ENCODE data around the gene LARGE1.

The LARGE1 gene

DNA sequence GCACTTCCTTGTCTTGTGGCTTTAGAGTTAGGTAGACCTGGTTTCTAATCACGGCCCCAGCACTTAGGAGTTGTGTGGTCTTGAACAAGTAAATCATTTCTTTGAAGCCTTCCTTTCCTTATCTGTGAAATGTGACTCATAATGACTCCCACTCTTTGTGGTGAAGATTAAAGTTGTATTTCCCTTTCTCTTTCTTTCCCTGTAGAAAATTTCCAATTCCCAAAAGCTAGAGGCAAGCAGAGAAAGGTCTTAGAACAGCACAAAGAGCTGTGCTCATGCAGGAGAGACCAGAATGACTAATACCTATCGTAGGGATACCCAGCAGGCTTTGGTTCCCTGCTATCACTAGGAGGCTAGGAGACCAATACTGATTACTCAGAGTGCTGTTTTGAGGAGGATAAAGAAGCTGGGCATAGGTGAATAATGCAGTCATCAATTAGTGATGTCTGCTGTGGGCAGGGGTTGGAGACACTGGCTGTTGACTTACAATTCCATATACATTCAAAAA lies 591.4 kb downstream of the LARGE1 start:
- no peak for DNase-seq

DNA sequence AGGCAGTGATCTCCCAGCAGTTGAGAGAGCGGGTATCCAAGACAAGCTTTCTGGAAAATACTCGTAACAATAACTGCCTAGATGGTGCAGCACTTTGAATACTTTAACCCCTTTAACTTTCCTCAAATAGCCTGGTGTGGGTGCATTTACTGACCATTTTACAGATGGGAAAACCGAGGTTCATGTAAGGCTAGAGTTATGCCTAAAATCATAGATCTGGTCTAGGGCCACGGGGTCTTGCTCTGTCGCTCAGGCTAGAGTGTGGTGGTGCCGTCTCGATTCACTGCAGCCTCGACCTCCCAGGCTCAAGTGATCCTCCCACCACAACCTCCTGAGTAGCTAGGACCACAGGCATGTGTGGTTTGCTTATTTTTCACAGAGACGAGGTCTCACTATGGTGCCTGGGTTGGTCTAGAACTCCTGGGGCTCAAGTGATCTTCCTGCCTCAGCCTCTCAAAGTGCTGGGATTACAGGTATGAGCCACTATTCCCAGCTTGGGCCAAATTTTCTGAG lies 592.9 kb downstream of the LARGE1 start:
- DNase-seq = no peak

DNA sequence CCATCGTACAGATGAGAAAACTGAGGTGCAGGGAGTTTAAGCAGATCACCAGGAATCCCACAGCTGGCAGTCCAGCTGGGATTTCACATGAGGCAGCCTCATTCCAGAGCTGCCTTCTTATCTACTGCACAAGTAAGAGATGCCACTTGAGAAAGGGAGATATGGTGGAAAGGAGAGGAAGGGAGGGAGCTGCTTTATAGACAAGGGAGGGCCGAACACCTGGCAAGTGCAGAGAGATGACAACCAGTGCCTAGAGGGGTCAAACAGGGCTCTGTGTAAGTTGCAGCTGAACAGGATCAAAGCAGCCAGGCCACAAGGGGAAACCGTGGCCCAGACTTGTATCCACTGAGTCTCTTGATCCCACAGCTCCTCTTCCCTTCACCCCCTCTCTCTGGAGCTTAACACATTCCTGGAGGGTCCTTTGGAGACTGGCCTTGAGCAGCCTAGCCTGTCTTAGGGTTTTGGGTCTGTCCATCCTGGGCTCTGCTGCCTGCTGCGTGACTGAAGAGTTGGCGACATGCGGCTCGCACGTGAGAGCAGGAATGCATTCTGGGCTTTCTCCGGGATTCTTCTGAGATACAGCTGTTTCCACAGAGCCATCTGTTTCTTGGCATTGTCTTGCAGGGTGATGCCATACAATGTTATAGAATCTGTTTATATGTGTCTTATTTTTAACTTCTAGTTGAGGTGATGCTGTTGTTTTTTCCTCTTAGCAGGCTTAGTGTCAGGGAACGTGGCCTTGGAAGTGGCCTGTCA lies 593.6 kb downstream of the LARGE1 start:
- no peak for DNase-seq

DNA sequence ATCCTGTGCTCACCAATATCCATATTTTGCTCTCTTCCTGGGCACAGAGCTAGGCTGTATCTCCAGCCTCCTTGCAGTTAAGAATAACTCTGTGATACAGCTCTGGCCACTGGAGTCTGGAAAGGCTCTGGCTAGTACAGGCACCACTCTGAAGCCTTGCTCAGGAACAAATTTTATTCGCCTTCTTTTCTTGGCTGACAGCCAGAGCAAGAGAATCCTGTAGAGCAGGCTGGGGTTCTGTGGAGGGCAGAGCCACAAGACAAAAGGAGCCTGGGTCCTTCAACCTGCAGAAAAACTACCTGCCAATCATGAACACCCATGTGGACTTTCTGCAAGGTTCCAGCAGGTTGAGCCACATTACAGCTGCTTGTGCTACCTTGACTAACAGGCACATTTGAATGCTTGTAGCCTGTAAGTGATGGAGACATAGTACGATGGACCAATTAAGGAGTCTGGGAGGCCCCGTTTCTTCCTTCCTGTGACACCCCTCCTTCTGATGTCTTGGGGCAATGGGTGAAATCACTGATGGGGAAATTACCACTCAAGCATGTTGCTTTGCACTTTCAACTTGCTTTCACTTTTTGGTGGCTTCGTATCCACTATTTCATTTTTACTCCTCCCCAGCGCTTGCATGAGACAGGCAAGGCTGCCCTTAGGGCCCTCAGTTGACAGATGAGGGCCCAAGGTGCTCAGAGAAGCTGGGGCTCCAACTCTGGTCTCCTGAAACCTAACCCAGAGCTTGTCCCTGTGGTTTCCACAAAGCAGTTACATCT lies 594.9 kb downstream of the LARGE1 start:
- no peak for DNase-seq

DNA sequence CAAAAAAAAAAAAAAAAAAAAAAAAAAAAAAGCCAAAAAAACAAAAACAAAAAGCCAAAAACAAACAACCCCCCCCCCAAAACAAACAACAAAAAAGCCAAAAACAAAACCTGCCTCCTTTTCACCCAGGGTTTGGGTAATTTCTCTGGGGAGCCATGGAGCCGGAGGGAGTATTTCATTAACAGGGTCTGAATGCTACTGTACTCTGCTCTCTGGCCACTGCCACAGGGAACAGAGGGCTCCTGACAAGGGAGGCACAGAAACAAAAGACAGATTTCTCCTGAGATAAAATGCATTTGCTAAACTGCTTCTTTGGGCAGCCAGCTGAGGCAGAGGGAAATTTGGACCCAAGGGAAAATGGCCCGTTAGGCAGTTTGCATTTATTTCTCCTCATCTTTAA lies 596.0 kb downstream of the LARGE1 start:
- no peak for DNase-seq

DNA sequence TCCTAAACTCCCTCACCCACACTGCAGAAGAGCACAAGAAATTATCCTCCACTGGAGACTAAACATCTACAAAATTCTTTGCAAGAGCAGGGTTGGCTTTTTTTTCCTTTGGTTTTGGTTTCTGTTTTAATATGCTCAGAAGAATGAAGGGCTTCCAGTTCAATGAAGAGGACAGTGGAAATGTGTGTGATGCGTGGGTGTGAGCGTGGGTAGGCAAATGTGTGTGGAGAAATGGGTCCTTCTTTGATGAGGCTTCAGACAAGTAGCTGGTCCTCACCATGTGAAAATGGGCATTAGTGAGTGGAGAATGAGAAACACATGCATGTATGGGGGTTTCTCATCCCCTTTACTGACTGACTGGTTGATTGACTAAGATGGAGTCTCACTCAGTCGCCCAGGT lies 598.8 kb downstream of the LARGE1 start:
- no peak for DNase-seq

DNA sequence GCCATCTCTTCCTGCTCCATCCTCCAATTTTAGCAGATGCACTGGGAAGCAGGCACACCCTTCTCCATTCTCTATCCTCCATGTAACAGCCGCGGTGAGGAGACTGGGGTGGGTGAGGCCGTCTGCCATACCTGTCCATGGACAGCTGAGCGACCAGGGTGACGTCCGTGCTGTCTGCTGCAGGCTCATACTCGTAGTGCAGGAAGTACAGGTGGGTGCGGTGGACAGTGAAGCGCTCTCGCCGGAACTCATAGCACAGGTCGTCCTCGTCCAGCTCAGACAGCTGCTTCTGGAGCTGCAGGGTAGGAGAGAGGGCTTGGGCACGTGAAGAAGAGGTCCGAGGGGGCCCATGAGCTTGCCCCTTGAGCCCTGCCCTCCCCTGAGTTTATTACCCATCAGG lies 604.3 kb downstream of the LARGE1 start:
- no peak for DNase-seq

DNA sequence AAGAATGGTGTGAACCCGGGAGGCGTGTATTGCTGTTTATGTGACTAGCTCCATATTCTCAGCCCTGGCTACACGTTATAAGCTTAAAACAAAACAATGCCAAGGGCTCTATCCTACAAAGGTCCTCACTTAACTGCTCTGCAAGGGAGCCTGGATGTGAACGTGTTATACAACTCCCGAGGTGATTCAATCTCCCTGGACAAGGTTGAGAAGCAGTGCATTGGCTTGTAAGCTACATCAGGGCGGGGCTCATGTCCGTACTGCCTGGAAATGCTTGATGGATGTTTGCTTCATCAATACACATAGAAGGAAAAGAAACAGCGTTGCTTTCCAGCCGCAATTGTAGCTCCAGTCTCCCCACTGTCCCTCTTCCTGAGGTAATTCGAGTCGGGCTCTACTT lies 605.2 kb downstream of the LARGE1 start:
- DNase-seq = no peak

DNA sequence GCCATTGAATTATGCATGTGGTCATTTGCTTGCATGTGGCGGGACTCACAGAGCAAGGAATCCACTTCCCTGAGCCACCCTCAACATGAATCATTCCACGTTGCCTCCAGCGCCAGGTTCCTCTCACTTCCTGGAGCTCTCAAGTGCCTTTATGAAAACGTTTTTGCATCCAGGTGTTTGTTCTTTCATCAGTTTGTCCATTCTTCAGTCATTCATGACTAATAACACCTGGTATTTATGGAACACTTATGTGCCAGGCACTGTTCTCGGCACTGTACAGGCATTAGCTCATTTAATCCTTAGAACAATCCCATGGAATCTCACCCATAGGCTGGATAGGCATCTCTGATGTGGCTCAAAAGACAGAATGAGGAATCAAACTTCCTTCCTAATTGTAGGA lies 606.0 kb downstream of the LARGE1 start:
- DNase-seq = no peak

DNA sequence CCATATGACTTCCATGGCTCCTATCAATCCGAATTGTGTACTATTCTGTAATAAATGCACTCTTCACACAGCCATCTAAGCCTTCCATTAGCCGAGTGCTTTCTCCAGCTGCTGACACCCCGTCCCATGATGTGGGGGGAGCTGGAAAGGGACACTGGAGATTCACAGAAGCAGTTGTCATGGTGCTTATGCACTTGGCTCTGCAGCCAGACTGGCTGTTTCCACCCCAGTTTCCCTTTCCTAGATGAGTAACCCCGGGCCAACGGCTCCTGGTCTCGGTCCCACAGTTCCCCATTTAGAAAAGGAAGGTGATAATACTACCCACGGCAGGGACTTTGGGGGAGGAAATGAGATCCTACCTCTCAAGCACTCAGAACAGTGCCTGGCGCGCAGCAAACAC lies 617.2 kb downstream of the LARGE1 start:
- DNase-seq = no peak

DNA sequence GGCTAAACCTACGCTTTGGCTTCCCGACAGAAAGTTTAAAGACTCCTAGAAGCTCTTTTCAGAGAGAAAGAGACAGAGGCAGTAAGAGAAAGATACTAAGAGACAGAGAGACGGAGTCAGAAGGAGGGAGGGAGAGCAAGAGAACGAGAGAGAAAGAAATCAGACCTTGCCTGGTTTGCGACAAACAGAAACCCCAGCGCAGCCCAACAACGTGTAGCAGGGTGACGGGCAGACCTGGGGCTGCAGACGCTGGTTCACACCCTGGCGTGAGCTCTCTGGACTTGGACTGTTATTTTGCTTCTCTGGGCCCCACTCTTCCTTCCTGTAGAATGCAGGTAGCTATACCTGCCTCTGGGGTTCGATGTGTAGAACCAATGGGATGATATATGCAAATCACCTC lies 617.7 kb downstream of the LARGE1 start:
- no peak for DNase-seq

DNA sequence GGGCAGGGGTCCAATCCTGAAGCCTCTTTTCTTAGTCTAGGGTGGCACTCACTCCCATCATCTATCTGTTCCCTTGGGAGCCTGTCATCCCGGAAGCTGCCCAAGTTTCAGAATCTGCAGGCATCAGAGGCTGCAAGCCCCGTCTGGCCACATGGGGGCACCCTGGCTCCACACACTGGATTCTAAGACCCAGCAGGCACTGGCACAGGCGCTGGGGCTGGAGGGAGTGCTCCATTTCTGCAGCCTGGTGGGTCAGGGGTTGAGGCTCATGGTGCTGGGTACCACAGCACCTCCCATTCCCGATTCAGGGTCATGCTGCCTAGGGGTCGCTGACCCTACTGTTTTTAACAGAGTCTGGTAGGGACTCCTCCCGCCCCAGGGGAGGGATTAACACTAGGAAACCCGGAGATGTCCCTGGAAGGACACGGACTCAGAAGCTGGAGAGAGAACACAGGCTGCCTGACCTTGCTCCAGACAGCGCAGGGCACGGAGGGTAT lies 618.2 kb downstream of the LARGE1 start:
- peak; percentile 53 for DNase-seq

DNA sequence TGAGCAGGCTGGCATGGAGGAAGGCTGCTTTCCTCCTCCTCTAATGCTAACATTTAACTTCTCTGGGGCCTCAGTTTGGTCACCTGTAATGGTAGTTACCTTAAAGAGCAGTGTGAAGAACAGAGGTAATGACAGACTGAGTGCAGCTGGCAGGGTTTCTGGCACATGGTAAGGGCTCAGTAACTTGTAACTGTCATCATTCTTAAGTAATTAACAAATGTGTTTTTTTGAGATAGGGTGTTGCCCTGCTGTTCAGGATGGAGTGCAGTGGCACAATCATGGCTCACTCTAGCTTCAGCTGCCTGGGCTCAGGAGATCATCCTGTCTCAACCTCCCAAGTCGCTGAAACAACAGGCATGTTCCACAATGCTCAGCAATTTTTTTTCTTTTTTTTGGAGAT lies 620.1 kb downstream of the LARGE1 start:
- DNase-seq = no peak

DNA sequence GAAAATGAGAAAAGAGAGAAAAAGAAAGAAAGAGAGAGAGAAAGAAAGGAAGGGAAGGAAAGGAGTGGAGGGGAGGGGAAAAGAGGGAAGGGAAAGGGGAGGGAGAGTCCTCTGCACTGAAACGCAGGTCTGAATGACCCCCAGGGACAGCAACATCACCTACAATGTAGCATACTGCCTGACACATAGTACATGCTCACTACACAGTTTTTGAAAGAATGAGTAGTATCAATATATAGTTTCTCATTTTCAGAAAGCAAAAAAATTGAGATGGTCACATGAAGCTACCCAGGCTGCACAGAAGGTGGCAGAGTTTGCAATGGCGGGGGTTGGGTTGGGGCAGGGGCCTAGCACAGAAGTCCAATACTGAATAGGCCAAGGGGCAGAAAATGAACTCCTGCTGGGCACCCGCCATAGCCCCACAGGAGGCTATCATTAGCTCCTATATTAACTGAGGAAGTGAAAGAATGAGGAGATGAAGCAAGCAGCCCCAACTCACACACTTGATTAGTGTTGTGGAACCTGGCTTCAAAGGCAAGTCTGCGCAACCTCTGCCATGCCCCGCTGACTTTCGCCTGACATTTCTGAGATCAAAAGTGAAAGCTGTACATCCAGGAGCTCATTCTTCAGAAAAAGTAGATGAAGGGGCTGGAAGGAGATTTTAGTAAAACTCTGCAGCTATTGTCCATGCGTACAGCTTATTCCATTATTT lies 620.9 kb downstream of the LARGE1 start:
- peak; percentile 56 for DNase-seq

DNA sequence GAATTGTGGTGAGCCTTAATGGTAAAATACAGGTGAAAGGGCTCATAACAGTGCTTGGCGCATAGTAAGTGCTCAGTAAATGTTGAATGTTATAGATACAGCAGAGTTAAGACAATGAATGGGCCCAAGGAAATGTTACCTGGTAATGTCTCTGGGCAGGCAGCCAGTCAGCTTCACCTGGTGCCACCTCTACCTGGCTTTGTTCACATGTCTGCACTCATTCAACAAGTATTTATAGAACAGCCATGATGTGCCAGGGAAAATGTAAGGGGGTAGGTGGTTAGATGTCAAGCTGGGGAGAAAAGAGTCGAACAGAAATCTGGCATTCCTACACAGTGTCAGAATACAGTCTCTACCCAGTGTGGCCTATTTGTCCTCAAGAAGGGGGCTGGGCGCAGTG lies 623.3 kb downstream of the LARGE1 start:
- no peak for DNase-seq

DNA sequence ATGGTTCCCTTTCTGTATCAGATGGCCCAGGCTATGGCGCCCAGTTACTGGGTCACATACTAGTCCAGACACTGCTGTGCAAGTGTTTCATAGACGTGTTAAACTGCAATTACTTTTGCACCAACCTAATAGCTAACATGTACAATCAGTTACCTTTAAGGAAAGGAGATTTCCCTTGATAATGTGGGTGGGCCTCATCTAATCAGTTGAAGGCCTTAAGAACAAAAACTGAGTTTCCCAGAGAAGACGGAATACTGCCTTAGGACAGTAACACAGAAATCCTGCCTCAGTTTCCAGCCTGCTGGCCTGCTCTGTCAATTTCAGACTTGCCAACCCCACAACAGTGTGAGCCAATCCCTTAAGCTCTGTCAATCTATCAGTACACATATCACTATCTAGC lies 632.2 kb downstream of the LARGE1 start:
- DNase-seq = no peak

DNA sequence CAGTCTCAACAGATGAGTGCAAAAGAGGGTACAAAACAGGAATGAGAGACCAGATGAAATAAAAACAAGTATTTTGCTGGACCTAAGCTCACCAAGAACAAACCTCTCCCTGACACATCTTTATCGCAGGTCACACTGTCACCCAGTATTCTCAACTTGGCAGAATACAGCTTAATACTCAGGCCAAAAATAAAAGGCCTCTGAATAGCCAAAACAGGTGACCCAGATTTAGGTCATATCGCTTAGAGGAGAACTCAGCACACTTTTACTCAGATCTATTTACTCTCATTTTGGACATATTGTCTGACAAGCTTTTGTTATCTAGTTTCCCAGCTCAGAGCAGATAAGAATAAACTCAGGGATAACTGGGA lies 645.2 kb downstream of the LARGE1 start:
- DNase-seq = no peak

DNA sequence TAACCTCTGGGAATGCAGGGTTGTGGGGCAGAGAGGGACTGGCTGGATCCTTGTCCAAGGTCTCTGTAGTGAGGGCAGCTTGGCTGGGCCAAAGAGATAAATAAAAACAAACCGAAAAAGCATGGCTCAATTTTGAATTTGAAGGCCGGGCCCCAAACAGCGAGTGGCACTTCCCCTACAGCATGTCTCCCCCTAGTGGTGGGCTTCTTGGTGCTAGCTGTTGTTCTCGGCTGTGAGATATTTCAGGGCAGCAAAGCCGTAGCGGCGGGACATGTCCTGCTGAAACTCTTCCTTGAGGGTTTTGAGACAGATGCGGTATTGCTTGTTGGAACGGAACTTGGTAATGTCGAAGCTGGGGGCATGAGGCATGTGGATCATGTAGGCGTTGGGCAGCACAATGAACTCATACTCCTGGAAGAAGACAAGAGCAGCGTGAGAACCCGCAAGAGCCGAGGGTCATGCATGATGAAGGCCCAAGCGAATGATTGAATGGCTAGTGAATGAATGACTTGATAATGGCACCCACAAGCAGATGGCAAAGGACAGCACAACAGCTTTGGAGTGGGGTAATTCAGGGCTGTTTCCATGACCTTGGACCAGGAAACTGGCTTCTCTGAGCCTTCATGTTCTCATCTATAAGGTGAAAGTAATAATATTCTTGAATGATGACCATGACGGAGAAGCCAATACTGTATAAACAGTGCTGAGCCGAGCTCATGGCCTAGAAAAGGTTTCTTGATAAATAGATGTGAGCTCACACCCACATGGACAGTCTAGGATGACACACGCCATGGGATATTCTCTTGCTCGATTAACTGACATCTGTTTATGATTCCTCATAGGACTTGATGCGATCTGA lies 645.8 kb downstream of the LARGE1 start:
- no peak for DNase-seq

DNA sequence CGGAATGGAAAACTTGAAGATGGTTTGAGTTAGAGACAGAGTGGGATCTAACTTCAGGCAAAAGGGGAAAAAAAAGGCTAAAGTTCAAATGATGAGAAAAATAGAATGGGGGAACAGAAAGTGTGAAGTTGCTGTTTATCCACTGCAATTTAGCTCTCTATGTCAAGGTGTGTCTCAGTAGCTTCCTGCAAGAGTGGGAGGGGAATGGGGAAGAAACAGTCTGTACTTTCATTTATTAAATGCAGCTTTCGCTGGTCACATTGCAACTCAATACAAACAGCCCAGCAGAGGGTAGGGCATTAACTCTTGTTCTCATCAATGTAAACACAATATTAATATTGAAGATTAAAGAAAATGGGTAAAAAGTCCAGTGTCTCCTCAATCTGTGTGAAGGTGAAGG lies 647.4 kb downstream of the LARGE1 start:
- DNase-seq = no peak

DNA sequence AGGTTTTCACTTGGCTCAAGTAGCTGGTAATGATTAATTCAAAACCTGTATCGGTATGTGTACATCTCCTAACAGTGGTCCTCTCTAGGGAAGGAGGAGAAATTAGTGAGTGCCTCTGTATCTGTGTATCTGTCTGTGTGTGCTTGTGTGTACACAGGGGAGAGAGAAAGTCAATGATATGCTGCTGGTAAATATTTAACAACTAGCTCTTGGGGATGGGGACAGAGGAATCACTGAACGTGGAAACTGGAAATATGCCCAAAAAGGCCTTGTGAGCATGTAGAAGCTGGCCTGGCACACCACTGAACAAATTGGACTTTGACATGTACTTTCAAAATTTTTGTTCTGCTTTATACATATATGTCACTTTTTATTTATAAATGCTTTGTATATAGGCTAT lies 648.1 kb downstream of the LARGE1 start:
- DNase-seq = no peak

DNA sequence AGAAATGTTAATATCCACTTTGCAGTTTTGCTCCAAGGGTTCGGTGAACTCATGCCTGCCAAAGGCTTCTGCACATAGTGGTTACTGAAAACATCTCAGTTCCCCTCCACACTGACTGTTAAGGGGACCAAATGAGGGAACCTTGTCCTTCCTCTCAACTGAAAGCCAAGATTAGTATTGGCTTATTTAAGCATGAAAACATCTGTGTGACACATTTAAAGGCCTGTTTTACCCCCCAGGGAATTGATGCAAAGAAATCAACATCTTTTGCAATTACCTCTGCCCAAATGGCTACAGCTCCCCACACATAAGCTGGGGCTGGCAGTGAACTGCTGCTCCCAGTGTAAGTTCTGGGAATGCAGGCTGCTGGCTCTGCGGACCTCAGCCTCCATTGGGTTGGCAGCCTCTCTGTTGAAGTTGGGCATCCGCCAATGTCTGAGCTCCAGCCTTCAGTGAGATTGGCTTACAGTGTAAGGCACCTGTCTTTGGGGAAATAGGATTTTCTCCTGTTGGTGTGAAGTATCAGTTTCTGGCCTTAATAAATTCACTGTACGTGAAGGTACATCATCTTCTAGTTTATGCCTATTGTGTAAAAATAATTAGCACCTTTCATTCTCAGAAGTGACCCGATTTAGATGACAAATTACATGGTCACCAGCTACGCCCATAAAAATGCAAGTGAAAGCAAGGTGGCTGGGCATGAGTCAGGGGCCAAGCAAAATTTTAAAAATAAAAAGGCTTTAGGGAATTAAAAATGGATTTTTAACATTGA lies 648.7 kb downstream of the LARGE1 start:
- DNase-seq = no peak

DNA sequence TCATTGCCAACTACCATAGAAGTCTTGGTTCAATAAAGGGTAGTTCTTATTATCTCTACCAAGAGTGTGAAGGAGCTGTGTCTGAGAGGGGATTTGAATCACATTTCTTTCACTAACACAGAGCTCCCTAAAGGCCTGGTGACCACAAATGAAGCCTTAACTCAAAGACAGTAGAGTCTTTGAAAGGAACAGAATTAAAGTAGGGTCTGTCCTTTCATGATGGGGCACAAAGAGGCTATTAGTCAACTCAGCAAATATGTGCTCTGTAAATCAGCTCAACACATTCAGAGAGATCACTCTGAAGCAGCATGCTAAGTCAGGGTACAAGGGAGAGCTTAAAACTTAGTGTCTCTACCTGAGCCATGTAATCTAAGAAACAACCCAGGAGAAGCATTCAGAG lies 649.7 kb downstream of the LARGE1 start:
- no peak for DNase-seq

Measured in CD4-positive, alpha-beta T cell treated with Interferon gamma for 1 hour (primary cell).